Measurements from ENCODE around the gene KCNJ9. TPM values are rescaled to one million over a fixed set of nuclear protein-coding genes. Genes with fewer than 3 reads are reported as not detected.

The KCNJ9 gene
- total RNA-seq, 2 donors from 2014 or later, result 0.05 TPM; not detected in 1

DNA sequence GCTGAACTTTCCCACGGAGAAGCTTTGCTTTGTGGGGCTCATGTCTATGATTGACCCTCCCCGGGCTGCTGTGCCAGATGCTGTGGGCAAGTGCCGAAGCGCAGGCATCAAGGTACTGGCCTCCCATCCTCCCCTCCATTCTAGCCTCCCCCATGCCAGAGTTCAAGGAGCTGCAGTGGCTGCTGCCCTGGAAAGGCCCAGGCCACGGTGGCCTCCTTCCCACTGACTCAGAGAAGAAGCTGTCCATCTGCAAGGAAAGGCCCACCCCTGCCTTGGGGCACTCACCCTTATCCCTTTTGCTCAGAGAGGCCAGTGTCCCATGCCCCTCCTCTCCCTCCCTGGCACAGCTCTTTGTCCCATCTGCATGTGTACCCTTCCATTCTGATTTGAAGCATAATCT lies 49.1 kb downstream of the KCNJ9 start:
- H3K4me3 Mint-ChIP-seq, result no peak overlapping the region
- no peaks in the 10 kb centered on the region for H3K4me1 Mint-ChIP-seq (ENCODE audit: low read depth)
- no peak overlapping the region for H3K27ac Mint-ChIP-seq
- no peaks in the 10 kb centered on the region for H3K36me3 Mint-ChIP-seq (ENCODE audit: insufficient read depth in 2 of 2)
- H3K9me3 Mint-ChIP-seq, result no peaks in the 10 kb centered on the region
- H3K27me3 Mint-ChIP-seq (ENCODE audit: low read depth), result peaks cover 30% of the 10 kb centered on the region
- ATAC-seq (replicated peaks in 1 of 2) (no peak), DNase-seq (no peak)

DNA sequence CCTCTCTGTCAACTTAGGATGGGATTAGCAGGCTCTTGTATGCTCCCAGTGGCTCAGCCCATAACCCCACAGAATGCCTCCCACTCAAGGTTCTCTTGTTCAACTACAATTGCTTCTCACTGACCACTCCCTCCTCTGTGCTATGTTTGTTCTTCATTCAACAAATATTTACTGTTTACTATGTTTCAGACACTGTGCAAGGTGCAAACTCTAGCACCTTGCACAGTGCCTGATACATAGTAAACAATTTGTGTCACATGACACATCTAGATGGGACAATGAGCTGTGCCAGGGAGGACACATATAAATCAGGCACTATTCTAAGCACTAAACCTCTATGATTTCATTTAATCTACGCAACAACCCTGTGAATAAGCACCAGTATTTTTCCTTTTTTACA lies 49.6 kb downstream of the KCNJ9 start:
- H3K4me3 Mint-ChIP-seq, result no peak overlapping the region
- peaks cover 30% of the 10 kb centered on the region for H3K27me3 Mint-ChIP-seq (ENCODE audit: low read depth)
- ATAC-seq (replicated peaks in 1 of 2) (no peak), DNase-seq (no peak)
- no peaks in the 10 kb centered on the region for H3K4me1 Mint-ChIP-seq (ENCODE audit: low read depth)
- no peaks in the 10 kb centered on the region for H3K36me3 Mint-ChIP-seq (ENCODE audit: insufficient read depth in 2 of 2)
- no peaks in the 10 kb centered on the region for H3K9me3 Mint-ChIP-seq
- no peak overlapping the region for H3K27ac Mint-ChIP-seq

DNA sequence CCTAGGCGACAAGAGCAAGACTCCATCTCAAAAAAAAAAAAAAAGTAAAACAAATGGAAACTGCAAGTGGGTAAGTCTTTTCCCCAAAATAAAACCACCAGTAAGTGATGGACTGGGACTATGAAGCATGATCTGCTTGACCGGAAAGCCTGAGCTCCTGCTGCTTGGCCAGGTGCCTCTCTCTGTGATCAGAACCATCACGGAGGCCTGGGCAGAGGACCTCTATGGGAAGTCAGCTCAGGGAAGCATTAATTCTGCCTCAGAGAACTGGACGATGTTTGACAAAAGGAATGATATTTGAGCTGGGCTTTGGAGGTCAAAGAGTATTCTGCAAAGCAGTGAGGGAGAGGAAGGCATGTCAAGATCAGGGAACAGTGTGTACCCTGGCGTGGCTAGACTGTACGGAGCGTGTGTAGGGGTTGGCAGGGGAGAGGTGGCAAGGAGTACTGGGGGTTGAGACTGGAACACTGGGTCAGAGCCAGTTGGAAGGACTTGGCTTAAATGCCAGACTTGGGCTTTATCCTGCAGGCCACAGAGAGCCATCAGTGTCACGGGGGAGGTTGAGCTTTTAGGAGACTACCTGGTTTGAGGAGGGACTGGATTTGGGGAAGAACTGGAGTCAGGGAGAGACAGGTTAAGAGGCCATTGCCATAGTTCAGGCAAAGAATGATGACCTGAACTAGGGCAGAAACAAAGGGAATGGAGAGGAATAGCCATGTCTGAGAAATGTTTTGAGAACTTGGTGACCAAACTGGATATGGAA lies 50.6 kb downstream of the KCNJ9 start:
- DNase-seq (no peak), ATAC-seq (replicated peaks in 1 of 2) (no peak)
- Mint-ChIP-seq H3K4me3 (no peak overlapping the region), H3K36me3 (ENCODE audit: insufficient read depth in 2 of 2) (no peaks in the 10 kb centered on the region), H3K27ac (no peak overlapping the region), H3K27me3 (ENCODE audit: low read depth) (peaks cover 30% of the 10 kb centered on the region), H3K9me3 (no peaks in the 10 kb centered on the region), H3K4me1 (ENCODE audit: low read depth) (no peaks in the 10 kb centered on the region)

DNA sequence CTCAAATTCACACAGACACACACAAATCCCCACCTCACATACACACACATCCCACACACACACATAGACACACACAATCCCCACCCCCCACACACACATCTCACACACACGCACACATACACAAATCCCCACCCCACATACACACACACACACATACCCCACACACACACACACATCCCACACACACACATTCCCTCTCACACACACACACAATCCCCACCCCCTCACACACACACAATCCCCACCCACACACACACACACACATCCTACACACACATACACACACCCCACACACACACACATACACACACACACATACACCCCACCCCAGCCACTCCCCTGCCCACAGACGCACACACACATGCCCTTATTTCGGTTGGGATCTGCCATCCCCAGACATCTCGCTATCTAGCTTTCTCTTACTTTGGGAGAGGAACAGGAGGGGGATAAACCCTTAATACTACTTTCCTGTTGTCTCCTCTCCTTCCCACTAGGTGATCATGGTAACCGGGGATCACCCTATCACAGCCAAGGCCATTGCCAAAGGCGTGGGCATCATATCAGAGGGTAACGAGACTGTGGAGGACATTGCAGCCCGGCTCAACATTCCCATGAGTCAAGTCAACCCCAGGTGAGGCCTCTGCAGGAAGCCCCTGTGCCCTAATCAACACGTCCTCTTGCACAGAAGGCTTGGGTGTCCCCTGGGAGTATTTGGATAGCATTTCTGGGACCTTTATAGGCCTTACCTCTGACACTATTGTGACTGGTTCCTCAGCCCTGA lies 52.8 kb downstream of the KCNJ9 start:
- no peak overlapping the region for H3K4me3 Mint-ChIP-seq
- H3K9me3 Mint-ChIP-seq, result no peaks in the 10 kb centered on the region
- ATAC-seq (replicated peaks in 1 of 2) (no peak), DNase-seq (no peak)
- H3K36me3 Mint-ChIP-seq (ENCODE audit: insufficient read depth in 2 of 2), result no peaks in the 10 kb centered on the region
- H3K27me3 Mint-ChIP-seq (ENCODE audit: low read depth), result peaks cover 30% of the 10 kb centered on the region
- no peaks in the 10 kb centered on the region for H3K4me1 Mint-ChIP-seq (ENCODE audit: low read depth)
- no peak overlapping the region for H3K27ac Mint-ChIP-seq

DNA sequence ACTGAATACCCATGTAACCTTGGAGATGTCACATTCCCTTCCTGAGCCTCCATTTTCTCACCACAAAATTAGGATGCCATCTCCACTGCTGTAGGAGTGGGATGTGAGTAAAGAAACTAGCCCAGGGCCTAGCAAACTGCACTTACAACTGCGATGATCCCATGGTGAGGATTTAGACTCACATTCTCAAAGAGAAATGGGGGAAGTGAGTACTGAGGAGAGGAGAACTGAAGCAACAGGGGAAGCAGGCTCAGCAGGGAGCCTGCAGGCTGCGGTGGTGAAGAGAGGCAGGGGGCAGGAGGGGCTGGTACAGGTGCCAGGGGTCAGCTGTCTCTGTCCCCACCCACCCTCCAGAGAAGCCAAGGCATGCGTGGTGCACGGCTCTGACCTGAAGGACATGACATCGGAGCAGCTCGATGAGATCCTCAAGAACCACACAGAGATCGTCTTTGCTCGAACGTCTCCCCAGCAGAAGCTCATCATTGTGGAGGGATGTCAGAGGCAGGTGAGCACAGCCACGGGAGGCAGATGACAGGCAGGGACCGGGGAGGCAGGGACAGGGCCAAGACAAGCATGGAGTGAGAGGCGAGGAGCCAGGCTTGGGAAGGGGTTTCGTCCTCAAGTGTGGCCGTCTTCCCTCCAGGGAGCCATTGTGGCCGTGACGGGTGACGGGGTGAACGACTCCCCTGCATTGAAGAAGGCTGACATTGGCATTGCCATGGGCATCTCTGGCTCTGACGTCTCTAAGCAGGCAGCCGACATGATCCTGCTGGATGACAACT lies 53.6 kb downstream of the KCNJ9 start:
- H3K27ac Mint-ChIP-seq, result no peak overlapping the region
- H3K4me3 Mint-ChIP-seq, result no peak overlapping the region

DNA sequence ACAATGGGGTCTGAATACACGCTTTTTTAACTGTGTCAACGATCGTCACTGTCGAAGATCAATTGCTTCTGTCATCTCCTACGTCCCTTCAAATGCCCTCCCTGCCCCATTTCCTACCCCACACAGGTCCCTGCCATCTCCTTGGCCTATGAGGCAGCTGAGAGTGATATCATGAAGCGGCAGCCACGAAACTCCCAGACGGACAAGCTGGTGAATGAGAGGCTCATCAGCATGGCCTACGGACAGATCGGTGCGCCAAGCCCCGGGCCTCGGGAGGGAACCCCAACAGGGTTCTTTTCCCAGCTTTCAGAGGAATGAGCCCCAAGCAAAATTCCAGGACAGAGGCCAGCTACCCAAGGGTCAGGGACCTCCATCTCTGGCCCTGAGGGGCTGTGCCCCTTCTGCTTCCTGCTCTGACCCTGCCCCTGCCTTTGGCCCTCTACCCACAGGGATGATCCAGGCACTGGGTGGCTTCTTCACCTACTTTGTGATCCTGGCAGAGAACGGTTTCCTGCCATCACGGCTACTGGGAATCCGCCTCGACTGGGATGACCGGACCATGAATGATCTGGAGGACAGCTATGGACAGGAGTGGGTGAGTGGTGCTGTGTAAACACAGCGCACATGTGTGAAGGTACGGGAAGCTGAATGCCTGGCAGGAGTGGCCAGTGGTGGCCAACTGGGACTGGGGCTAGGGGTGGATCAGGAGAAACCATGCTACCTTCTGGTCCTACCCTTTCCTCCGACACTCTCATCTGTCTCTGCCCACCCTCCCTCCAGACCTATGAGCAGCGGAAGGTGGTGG lies 55.0 kb downstream of the KCNJ9 start:
- H3K9me3 Mint-ChIP-seq, result no peaks in the 10 kb centered on the region
- no peaks in the 10 kb centered on the region for H3K36me3 Mint-ChIP-seq (ENCODE audit: insufficient read depth in 2 of 2)
- no peak for ATAC-seq (replicated peaks in 1 of 2)
- H3K4me1 Mint-ChIP-seq (ENCODE audit: low read depth), result no peaks in the 10 kb centered on the region
- peaks cover 24% of the 10 kb centered on the region for H3K27me3 Mint-ChIP-seq (ENCODE audit: low read depth)
- H3K27ac Mint-ChIP-seq, result no peak overlapping the region
- no peak for DNase-seq
- no peak overlapping the region for H3K4me3 Mint-ChIP-seq

More for the DNA sequence above, 53.6 kb downstream of the KCNJ9 start:
- Mint-ChIP-seq H3K27me3 (ENCODE audit: low read depth) (peaks cover 30% of the 10 kb centered on the region), H3K4me1 (ENCODE audit: low read depth) (no peaks in the 10 kb centered on the region), H3K36me3 (ENCODE audit: insufficient read depth in 2 of 2) (no peaks in the 10 kb centered on the region), H3K9me3 (no peaks in the 10 kb centered on the region)
- ATAC-seq (replicated peaks in 1 of 2), result no peak
- DNase-seq, result no peak

DNA sequence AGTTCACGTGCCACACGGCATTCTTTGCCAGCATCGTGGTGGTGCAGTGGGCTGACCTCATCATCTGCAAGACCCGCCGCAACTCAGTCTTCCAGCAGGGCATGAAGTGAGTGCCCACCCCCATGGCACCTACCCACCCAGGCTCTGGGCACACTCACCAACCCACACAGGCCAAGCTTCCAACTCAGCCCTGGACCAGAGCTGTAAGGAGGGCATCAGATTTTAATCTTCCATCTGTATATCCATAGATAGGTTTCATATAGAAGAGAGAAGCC lies 55.5 kb downstream of the KCNJ9 start:
- Mint-ChIP-seq H3K27ac (no peak overlapping the region), H3K9me3 (no peaks in the 10 kb centered on the region), H3K36me3 (ENCODE audit: insufficient read depth in 2 of 2) (no peaks in the 10 kb centered on the region), H3K4me3 (no peak overlapping the region), H3K27me3 (ENCODE audit: low read depth) (peaks cover 24% of the 10 kb centered on the region), H3K4me1 (ENCODE audit: low read depth) (no peaks in the 10 kb centered on the region)
- ATAC-seq (replicated peaks in 1 of 2), result no peak
- DNase-seq, result no peak

DNA sequence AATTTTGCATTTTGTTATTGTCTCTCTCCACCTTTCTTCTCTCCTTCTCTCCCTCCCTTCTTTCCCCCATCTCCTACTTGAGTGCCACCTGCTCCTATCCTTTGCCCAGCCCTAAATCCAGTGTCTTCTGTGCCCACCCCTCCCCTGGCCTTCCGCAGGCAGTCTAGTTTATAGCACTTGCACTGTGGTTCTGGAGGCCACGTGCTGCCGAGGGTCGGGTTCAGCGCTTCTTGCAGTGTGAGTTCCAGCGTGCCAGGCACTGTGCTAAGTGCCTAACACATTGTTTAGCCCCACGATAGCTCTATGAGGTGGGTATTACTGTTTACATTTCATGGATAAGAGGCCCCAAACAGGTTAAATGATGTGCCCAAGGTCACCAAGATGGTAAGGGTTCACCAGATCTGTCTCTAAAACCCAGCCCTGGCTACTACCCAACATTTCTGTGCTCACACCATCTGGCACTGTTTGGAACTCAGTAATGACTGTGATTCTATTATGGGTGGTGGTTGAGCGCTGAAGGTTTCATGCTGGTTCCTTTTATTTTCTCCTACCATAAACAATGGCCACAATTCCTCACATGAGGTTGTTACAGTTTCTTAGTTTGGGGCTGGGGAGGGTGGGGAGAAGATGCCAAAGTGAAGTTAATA lies 56.0 kb downstream of the KCNJ9 start:
- Mint-ChIP-seq H3K27ac (no peak overlapping the region), H3K4me1 (ENCODE audit: low read depth) (no peaks in the 10 kb centered on the region), H3K4me3 (no peak overlapping the region), H3K9me3 (no peaks in the 10 kb centered on the region), H3K36me3 (ENCODE audit: insufficient read depth in 2 of 2) (no peaks in the 10 kb centered on the region), H3K27me3 (ENCODE audit: low read depth) (peaks cover 24% of the 10 kb centered on the region)
- DNase-seq (no peak), ATAC-seq (replicated peaks in 1 of 2) (no peak)

DNA sequence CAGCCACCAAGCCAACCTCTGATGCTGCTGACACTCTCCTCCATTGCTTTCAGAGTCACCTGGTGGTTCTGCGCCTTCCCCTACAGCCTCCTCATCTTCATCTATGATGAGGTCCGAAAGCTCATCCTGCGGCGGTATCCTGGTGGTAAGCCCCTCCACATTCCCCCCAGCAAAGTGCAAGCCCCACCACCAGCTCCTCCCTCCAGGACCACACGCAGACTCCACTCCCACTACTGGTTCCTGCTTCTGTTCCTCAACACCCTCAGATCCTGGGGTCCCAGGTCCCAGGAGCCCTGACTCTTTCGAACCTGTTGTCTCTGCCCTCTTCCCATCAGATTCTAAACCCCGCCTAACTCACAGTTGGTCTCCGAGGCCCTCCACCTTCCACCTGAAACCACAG lies 58.5 kb downstream of the KCNJ9 start:
- no peaks in the 10 kb centered on the region for H3K9me3 Mint-ChIP-seq
- H3K27me3 Mint-ChIP-seq (ENCODE audit: low read depth), result peaks cover 20% of the 10 kb centered on the region
- no peaks in the 10 kb centered on the region for H3K4me1 Mint-ChIP-seq (ENCODE audit: low read depth)
- no peak overlapping the region for H3K4me3 Mint-ChIP-seq
- no peak overlapping the region for H3K27ac Mint-ChIP-seq
- DNase-seq (no peak), ATAC-seq (replicated peaks in 1 of 2) (no peak)
- H3K36me3 Mint-ChIP-seq (ENCODE audit: insufficient read depth in 2 of 2), result no peaks in the 10 kb centered on the region

Other genes with a start within 250 kb of the KCNJ9 start
- gene VSIG8, start 218.9 kb upstream of the KCNJ9 start, total RNA-seq, result not detected
- gene CFAP45, start 181.4 kb upstream of the KCNJ9 start, total RNA-seq, result 1 to 10 TPM; 2.0 to 2.8 TPM
- 100 to 1,000 TPM; 378 to 431 TPM for gene TAGLN2, start 156.0 kb upstream of the KCNJ9 start, total RNA-seq
- gene IGSF9, start 135.9 kb upstream of the KCNJ9 start, total RNA-seq, result under 1 TPM; 0.12 TPM
- gene SLAMF9, start 127.3 kb upstream of the KCNJ9 start, total RNA-seq, result not detected
- 1 to 10 TPM; 4.4 to 4.6 TPM for gene PIGM, start 49.5 kb upstream of the KCNJ9 start, total RNA-seq
- gene KCNJ10, start 11.4 kb upstream of the KCNJ9 start, total RNA-seq, result under 1 TPM; 0.37 to 0.65 TPM
- 10 to 100 TPM; 26.3 to 32.0 TPM for gene IGSF8, start 17.1 kb downstream of the KCNJ9 start, total RNA-seq
- not detected for gene ATP1A2, start 34.2 kb downstream of the KCNJ9 start, total RNA-seq
- not detected for gene ATP1A4, start 70.1 kb downstream of the KCNJ9 start, total RNA-seq
- gene CASQ1, start 109.0 kb downstream of the KCNJ9 start, total RNA-seq, result not detected
- 10 to 100 TPM; 28.3 to 32.8 TPM for gene PEA15, start 123.8 kb downstream of the KCNJ9 start, total RNA-seq
- 100 to 1,000 TPM; 246 to 280 TPM for gene DCAF8, start 181.0 kb downstream of the KCNJ9 start, total RNA-seq
- 10 to 100 TPM; 48.8 to 49.1 TPM for gene PEX19, start 203.6 kb downstream of the KCNJ9 start, total RNA-seq

Measured in activated T-cell treated with anti-CD3 and anti-CD28 coated beads, Interleukin-2, amount 50 U/mL, for 72 hours (primary cell).